NCI-H82 (cell line): ENCODE data around the gene CPED1.
"Not testable (repeated sequence)": the region's sequence is repeated elsewhere in the genome, so short reads cannot be mapped to it uniquely, and the experiment has no call there.

Experiments
- DNase-seq: peaks from one replicate; lab custom pipeline; 2025; lab: John Stamatoyannopoulos, UW

CPED1 gene

GRCh38 chr7:121041516-121042148 is 53.1 kb downstream of the CPED1 start:
- DNase-seq, result no peak

- no peak for DNase-seq
These were observed 53.7 kb downstream of the CPED1 start for GRCh38 chr7:121042195-121042594.

GRCh38 chr7:121042899-121043298 is 54.4 kb downstream of the CPED1 start:
- DNase-seq, result no peak

GRCh38 chr7:121043314-121044234 is 55.1 kb downstream of the CPED1 start:
- no peak for DNase-seq

- DNase-seq, result no peak
These were observed 56.6 kb downstream of the CPED1 start for GRCh38 chr7:121045090-121045489.

GRCh38 chr7:121046009-121046408 is 57.5 kb downstream of the CPED1 start:
- DNase-seq, result no peak

- DNase-seq, result no peak
These were observed 58.5 kb downstream of the CPED1 start for GRCh38 chr7:121046893-121047468.

- DNase-seq, result no peak
These were observed 59.7 kb downstream of the CPED1 start for GRCh38 chr7:121048195-121048594.

GRCh38 chr7:121049028-121049791 is 60.7 kb downstream of the CPED1 start:
- no peak for DNase-seq

- DNase-seq, result no peak
These were observed 61.4 kb downstream of the CPED1 start for GRCh38 chr7:121049897-121050296.

- no peak for DNase-seq
These were observed 64.7 kb downstream of the CPED1 start for GRCh38 chr7:121053219-121053618.

- no peak for DNase-seq
These were observed 66.4 kb downstream of the CPED1 start for GRCh38 chr7:121054925-121055324.

- peak; percentile 90 for DNase-seq
These were observed 69.4 kb downstream of the CPED1 start for GRCh38 chr7:121057878-121058277.

GRCh38 chr7:121058975-121059374 is 70.5 kb downstream of the CPED1 start:
- peak; percentile 25 for DNase-seq

GRCh38 chr7:121059979-121060509 is 71.5 kb downstream of the CPED1 start:
- not testable (repeated sequence) for DNase-seq

- DNase-seq, result no peak
These were observed 73.4 kb downstream of the CPED1 start for GRCh38 chr7:121061677-121062582.

GRCh38 chr7:121062671-121063279 is 74.3 kb downstream of the CPED1 start:
- DNase-seq, result no peak

GRCh38 chr7:121067717-121068116 is 79.2 kb downstream of the CPED1 start:
- DNase-seq, result not testable (repeated sequence)

- DNase-seq, result no peak
These were observed 81.0 kb downstream of the CPED1 start for GRCh38 chr7:121069346-121070100.

- no peak for DNase-seq
These were observed 82.6 kb downstream of the CPED1 start for GRCh38 chr7:121071132-121071531.
